Measurements from ENCODE around the gene DCC.

- TF ChIP-seq CTCF (conservative IDR thresholded peaks at IDR 0.05; ENCODE audit: low read depth, low read length), result no peak
- TF ChIP-seq EZH2 (IDR thresholded peaks at IDR 0.05; ENCODE audit: low read length, unreplicated experiment), result no peak
- TF ChIP-seq EZH2phosphoT487 (IDR thresholded peaks at IDR 0.05; ENCODE audit: borderline replicate concordance, low read length), result no peak
Observed at GRCh38 chr18:53135654-53136053, 795.7 kb downstream of the DCC start.

Measured in PC-3 (cell line).